Measurements from ENCODE around the gene TPMT.

- TF ChIP-seq, protein P1, sequence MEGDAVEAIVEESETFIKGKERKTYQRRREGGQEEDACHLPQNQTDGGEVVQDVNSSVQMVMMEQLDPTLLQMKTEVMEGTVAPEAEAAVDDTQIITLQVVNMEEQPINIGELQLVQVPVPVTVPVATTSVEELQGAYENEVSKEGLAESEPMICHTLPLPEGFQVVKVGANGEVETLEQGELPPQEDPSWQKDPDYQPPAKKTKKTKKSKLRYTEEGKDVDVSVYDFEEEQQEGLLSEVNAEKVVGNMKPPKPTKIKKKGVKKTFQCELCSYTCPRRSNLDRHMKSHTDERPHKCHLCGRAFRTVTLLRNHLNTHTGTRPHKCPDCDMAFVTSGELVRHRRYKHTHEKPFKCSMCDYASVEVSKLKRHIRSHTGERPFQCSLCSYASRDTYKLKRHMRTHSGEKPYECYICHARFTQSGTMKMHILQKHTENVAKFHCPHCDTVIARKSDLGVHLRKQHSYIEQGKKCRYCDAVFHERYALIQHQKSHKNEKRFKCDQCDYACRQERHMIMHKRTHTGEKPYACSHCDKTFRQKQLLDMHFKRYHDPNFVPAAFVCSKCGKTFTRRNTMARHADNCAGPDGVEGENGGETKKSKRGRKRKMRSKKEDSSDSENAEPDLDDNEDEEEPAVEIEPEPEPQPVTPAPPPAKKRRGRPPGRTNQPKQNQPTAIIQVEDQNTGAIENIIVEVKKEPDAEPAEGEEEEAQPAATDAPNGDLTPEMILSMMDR (IDR thresholded peaks at IDR 0.05), result no peak
- no peak for TF ChIP-seq POLR2A (IDR thresholded peaks at IDR 0.05)
These were observed 1.6 kb downstream of the TPMT start for GRCh38 chr6:18153311-18153703.
